Measurements from ENCODE around the gene ARFGAP1.

DNA sequence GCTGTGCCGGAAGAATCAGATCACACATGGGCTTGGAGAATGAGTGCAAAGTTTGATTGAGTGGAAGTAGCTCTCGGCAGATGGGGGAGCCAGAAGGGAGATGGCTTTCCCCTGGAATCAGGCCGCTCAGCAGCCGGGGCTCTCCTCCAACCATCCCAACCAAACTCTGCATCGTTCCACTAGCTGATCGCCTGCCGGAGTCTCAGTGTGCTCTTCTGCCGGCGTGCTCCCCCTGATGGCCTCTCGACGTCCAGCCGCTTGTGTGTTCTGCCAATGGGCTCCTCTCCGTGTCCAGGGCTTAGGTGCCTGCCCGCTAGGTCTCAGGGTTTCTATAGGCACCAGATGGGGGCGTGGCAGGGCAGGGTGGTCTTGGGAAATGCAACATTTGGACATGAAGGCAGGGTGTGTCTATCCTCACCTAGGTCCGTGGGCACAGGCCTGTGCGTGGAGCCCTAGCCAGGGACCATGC is 41.8 kb upstream of the ARFGAP1 start:
- TF ChIP-seq, protein P1, sequence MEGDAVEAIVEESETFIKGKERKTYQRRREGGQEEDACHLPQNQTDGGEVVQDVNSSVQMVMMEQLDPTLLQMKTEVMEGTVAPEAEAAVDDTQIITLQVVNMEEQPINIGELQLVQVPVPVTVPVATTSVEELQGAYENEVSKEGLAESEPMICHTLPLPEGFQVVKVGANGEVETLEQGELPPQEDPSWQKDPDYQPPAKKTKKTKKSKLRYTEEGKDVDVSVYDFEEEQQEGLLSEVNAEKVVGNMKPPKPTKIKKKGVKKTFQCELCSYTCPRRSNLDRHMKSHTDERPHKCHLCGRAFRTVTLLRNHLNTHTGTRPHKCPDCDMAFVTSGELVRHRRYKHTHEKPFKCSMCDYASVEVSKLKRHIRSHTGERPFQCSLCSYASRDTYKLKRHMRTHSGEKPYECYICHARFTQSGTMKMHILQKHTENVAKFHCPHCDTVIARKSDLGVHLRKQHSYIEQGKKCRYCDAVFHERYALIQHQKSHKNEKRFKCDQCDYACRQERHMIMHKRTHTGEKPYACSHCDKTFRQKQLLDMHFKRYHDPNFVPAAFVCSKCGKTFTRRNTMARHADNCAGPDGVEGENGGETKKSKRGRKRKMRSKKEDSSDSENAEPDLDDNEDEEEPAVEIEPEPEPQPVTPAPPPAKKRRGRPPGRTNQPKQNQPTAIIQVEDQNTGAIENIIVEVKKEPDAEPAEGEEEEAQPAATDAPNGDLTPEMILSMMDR (IDR thresholded peaks at IDR 0.05) = peak in 1 of 3 experiments; percentile 36
- TF ChIP-seq POLR2A (IDR thresholded peaks at IDR 0.05) = no peak

Data from vagina (tissue), 2 donors.